Omental fat pad (tissue), 4 donors: Measurements from ENCODE around the gene CXXC5. TPM values are rescaled to one million over a fixed set of nuclear protein-coding genes. Genes with fewer than 3 reads are reported as not detected.
"Not testable (repeated sequence)": the region's sequence is repeated elsewhere in the genome, so short reads cannot be mapped to it uniquely, and the experiment has no call there.

ENCODE experiments used
- ATAC-seq: fragments of 150-250 bp; one replicate; pipeline ENCODE4 v1.9.1; 2016; ENCODE audit warnings: mild to moderate bottlenecking, moderate library complexity; ENCODE audit not compliant: low FRiP score
- DNase-seq: peaks from one replicate; pipeline ENCODE4 v3.0.0-alpha.2; 2019; ENCODE audit warnings: low spot score
- CTCF ChIP-seq, 3 donors: fragments of 450-650 bp; IDR thresholded peaks; one replicate each; pipeline ENCODE4 v1.5.1; 2016 to 2017; ENCODE audit warnings: antibody characterized with exemption in 3 of 3, mild to moderate bottlenecking in 3 of 3, moderate library complexity in 2 of 3
- total RNA-seq, 4 donors: library from RNA; depleted of rRNA; stranded (reverse); fragments of >200 nt; gene quantifications; one replicate each; pipeline ENCODE4 v1.1.0, GENCODE V29; 2016

CXXC5 gene
- total RNA-seq: 10 to 100 TPM; 14.9 to 27.3 (median 25.0) TPM

GRCh38 chr5:139648205-139649081 is at the start of gene CXXC5:
Gene CXXC5, plus strand, starts transcription at chr5:139648349. Its CDS starts 32,175 bp downstream, at chr5:139680524.
- peak; percentile 47 for ATAC-seq
- TF ChIP-seq CTCF (IDR thresholded peaks at IDR 0.05): no peak
- DNase-seq: no peak

- not testable (repeated sequence) for ATAC-seq, DNase-seq
These were observed 49.6 kb upstream of the CXXC5 start for GRCh38 chr5:139598601-139598965.

GRCh38 chr5:139600336-139600949 is 47.7 kb upstream of the CXXC5 start:
- no peak for DNase-seq
- TF ChIP-seq CTCF (IDR thresholded peaks at IDR 0.05): no peak
- no peak for ATAC-seq

GRCh38 chr5:139601429-139601828 is 46.7 kb upstream of the CXXC5 start:
- no peak for ATAC-seq
- DNase-seq: no peak
- no peak for TF ChIP-seq CTCF (IDR thresholded peaks at IDR 0.05)

- ATAC-seq, DNase-seq: not testable (repeated sequence)
These were observed 46.2 kb upstream of the CXXC5 start for GRCh38 chr5:139601948-139602347.

DNA sequence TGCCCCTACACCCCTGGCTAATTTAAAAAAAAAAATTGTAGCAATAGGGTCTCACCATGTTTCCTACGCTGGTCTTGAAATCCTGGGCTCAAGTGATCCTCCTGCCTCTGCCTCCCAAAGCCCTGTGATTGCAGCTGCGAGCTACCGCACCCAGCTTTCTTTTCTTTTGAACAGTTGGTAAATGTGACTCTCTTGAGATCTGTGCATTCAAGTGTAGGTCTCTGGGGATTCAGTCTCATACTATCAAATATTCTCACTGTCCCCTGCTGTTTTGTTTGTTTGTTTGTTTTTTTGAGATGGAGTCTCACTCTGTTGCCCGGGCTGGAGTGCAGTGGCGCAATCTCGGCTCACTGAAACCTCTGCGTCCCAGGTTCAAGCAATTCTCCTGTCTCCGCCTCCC is 42.3 kb upstream of the CXXC5 start:
- DNase-seq (no peak), ATAC-seq (no peak)
- no peak for TF ChIP-seq CTCF (IDR thresholded peaks at IDR 0.05)

DNA sequence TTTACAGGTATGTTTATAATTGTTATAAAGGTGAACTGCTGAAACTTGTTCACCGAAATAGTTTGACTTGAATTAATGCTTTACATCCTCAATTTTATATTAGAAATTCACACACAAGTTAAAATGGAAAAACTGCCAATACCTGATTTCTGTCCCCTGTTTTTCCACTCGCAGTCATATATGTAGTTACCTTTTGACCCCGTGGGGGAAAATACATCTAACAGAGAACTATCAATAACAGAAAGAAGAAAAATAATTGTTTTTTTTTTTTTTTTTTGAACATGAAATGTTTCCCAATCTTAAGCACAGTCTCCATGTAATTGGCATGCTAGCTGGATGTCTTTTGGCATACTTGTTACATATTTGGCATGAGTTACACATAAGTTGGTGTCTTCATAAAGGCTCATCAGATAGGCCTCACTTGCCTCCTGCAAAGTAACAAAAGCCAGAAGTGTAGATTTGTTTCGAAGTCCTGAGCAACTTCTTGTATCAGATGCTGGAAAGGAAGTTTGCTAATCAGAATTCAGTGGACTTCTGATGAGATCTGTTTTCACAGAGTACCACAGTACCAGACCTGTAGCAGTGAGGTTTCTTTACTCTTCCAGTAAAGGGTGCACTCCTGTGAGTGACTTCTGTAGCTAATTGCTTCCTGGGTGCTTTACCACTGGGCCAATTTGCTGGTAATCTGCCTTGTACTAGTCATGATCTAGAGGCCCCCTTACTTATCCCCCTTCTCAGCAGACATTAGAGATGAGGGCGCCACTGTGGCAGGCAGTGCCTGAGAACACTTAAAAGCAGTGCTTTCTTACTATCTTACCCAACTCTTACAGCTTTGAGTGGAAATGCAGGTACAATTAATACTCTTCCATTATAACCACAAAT is 36.2 kb upstream of the CXXC5 start:
- TF ChIP-seq CTCF (IDR thresholded peaks at IDR 0.05): no peak
- DNase-seq: no peak
- no peak for ATAC-seq
